WERI-Rb-1 (cell line): Measurements from ENCODE around the gene CCL4.
A peak's percentile ranks its signal among the peaks of the same experiment; 100 is the strongest.
"Not testable (repeated sequence)": the region's sequence is repeated elsewhere in the genome, so short reads cannot be mapped to it uniquely, and the experiment has no call there.

Experiments used
- DNase-seq: peaks from one replicate; pipeline ENCODE4 v3.0.0-alpha.2; 2020
- H3K27ac ChIP-seq: fragments of 250-450 bp; sonication (Bioruptor Pico); 2 replicates; pipeline ENCODE4 v1.5.1; 2020; ENCODE audit warnings: mild to moderate bottlenecking, moderate library complexity
- H3K27me3 ChIP-seq: fragments of 250-450 bp; sonication (Bioruptor Pico); 2 replicates; pipeline ENCODE4 v1.5.1; 2021; ENCODE audit warnings: mild to moderate bottlenecking, low read depth, moderate library complexity; ENCODE audit not compliant: insufficient read depth, severe bottlenecking
- H3K36me3 ChIP-seq: fragments of 250-450 bp; sonication (Bioruptor Pico); 2 replicates; pipeline ENCODE4 v1.5.1; 2020; ENCODE audit warnings: mild to moderate bottlenecking, moderate library complexity
- H3K4me3 ChIP-seq: 2 replicates; pipeline ENCODE4 v1.5.1; 2011; ENCODE audit warnings: low read depth, mild to moderate bottlenecking, control low read depth, low read length
- H3K9me3 ChIP-seq: fragments of 250-450 bp; sonication (Bioruptor Pico); 2 replicates; pipeline ENCODE4 v1.5.1; 2021; ENCODE audit warnings: mild to moderate bottlenecking, moderate library complexity; ENCODE audit not compliant: severe bottlenecking
- TF ChIP-seq, protein P1 (sequence below): IDR thresholded peaks from 2 replicates; pipeline ENCODE4 v1.5.1; 2011; ENCODE audit warnings: low read depth, mild to moderate bottlenecking, control low read depth, inconsistent platforms, low read length

CCL4 gene

DNA sequence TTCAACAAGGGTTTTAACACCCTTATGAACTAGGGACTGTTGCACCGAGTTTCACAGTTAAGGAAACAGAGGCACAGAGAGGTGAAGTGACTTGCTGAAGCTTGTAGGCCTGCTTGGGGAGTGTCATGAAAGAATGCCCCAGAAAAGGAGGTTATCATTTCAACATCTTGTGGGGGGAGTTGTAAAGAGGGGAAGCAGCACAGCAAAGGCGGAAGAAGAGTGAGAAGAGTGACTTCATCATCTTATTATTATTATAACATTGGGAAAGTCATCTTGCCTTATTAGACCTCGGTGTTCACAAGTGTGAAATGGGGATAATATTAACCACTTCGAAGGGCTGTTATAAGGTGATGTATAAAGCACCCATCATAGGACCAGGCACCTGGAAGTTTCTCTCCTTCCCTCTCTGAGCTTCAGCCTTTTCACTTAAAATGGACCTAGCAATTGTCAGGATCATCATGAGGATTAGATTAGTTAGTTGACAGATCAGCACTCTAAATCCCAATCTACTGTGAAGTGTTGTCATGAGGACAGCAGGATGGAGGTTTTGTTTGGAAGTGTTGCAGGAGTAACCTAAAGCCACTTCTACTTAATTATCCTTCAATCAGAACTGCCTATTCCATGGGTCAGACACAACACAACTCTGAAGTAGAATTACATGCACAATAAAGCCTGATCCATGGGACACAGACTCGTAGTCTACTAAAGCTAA is 2.3 kb downstream of the CCL4 start:
- H3K27ac ChIP-seq: no peak overlapping the region
- TF ChIP-seq, protein P1, sequence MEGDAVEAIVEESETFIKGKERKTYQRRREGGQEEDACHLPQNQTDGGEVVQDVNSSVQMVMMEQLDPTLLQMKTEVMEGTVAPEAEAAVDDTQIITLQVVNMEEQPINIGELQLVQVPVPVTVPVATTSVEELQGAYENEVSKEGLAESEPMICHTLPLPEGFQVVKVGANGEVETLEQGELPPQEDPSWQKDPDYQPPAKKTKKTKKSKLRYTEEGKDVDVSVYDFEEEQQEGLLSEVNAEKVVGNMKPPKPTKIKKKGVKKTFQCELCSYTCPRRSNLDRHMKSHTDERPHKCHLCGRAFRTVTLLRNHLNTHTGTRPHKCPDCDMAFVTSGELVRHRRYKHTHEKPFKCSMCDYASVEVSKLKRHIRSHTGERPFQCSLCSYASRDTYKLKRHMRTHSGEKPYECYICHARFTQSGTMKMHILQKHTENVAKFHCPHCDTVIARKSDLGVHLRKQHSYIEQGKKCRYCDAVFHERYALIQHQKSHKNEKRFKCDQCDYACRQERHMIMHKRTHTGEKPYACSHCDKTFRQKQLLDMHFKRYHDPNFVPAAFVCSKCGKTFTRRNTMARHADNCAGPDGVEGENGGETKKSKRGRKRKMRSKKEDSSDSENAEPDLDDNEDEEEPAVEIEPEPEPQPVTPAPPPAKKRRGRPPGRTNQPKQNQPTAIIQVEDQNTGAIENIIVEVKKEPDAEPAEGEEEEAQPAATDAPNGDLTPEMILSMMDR: no peak
- H3K36me3 ChIP-seq: no peaks in the 10 kb centered on the region
- no peak overlapping the region for H3K4me3 ChIP-seq
- DNase-seq: peak; percentile 34
- H3K27me3 ChIP-seq: no peaks in the 10 kb centered on the region
- no peaks in the 10 kb centered on the region for H3K9me3 ChIP-seq

GRCh38 chr17:36106493-36106835 is 2.8 kb downstream of the CCL4 start:
- no peaks in the 10 kb centered on the region for H3K36me3 ChIP-seq
- H3K9me3 ChIP-seq: no peaks in the 10 kb centered on the region
- H3K4me3 ChIP-seq: no peak overlapping the region
- H3K27ac ChIP-seq: no peak overlapping the region
- no peaks in the 10 kb centered on the region for H3K27me3 ChIP-seq
- no peak for DNase-seq
- TF ChIP-seq, protein P1: no peak

DNA sequence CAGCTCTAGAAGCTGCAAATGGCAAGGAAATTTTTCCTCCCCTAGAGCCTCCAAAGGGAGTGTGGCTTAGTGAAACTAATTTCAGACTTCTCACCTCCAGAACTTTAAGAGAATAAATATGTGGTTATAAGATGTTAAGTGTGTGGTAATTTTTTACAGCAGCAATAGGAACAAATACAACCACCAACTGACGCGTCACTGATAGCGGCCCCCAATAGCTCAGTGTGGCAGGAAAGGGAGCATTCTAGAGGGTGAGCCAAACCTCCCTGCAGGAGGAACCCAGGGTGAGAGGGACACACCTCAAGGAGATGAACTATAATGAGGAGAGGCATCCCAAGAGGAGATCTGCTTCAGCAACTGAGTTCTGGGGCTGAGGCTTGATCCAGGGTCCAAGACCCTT is 4.0 kb downstream of the CCL4 start:
- TF ChIP-seq, protein P1: no peak

GRCh38 chr17:36108265-36108664 is 4.6 kb downstream of the CCL4 start:
- not testable (repeated sequence) for H3K36me3 ChIP-seq, H3K9me3 ChIP-seq, H3K27ac ChIP-seq, DNase-seq, H3K4me3 ChIP-seq, H3K27me3 ChIP-seq

More for the DNA sequence above, 4.0 kb downstream of the CCL4 start:
- no peaks in the 10 kb centered on the region for H3K36me3 ChIP-seq
- no peaks in the 10 kb centered on the region for H3K27me3 ChIP-seq
- no peaks in the 10 kb centered on the region for H3K9me3 ChIP-seq
- no peak for DNase-seq
- no peak overlapping the region for H3K4me3 ChIP-seq
- no peak overlapping the region for H3K27ac ChIP-seq

DNA sequence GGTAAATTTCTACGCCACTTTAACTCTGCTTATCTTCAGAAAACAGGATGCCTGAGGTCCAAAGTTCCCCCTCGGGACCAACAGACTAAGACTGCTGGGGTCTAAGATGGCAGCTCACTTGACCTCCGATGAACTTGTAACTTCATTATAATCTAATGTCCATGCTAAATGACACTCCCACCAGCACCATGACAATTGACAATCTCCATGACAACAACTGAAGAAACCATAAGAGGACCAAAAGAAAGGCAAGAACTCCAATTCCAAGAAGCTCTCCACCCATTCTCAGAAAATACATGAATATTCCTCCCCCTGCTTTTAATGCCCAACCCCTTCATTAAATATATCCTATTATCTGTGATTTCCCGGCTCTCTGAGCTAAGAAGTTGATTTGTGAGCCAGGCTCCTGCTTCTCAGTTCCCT is 7.5 kb downstream of the CCL4 start:
- no peak overlapping the region for H3K4me3 ChIP-seq
- no peaks in the 10 kb centered on the region for H3K9me3 ChIP-seq
- H3K27ac ChIP-seq: no peak overlapping the region
- no peaks in the 10 kb centered on the region for H3K36me3 ChIP-seq
- no peaks in the 10 kb centered on the region for H3K27me3 ChIP-seq
- no peak for DNase-seq
- TF ChIP-seq, protein P1: no peak

- Histone ChIP-seq H3K9me3 (no peaks in the 10 kb centered on the region), H3K27ac (no peak overlapping the region), H3K27me3 (no peaks in the 10 kb centered on the region), H3K4me3 (no peak overlapping the region), H3K36me3 (no peaks in the 10 kb centered on the region)
- DNase-seq: no peak
- TF ChIP-seq, protein P1: no peak
Observed at GRCh38 chr17:36112572-36112971, 8.9 kb downstream of the CCL4 start.

GRCh38 chr17:36113131-36113530 is 9.5 kb downstream of the CCL4 start:
- H3K9me3 ChIP-seq, H3K27ac ChIP-seq, H3K27me3 ChIP-seq: not testable (repeated sequence)

DNA sequence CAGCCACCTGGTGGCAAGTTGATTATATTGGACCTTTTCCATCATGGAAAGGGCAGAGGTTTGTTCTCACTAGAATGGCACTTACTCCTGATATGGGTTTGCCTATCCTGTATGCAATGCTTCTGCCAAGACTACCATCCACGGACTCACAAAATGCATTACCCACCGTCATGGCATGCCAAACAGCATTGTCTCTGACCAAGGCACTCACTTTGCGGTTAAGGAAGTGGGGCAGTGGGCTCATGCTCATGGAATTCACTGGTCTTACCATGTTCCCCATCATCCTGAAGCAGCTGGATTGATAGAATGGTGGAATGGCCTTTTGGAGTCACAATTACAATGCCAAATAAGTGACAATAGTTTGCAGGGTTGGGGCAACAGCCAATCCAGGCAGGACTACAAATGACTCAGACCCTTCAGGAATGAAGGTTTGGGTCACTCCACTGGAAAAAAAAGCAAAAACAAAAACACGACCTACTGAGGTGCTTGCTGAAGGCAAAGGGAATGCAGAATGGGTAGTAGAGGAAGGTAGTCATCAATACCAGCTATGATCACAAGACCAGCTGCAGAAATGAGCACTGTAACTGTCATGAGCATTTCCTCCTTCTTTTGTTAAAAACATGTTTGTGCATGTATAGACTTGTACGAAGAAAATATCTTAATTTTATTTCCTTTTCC is 11.5 kb downstream of the CCL4 start:
- H3K4me3 ChIP-seq, H3K36me3 ChIP-seq, H3K27ac ChIP-seq, DNase-seq, H3K9me3 ChIP-seq, H3K27me3 ChIP-seq: not testable (repeated sequence)

More at GRCh38 chr17:36113131-36113530, 9.5 kb downstream of the CCL4 start:
- peak; percentile 21 for DNase-seq
- H3K4me3 ChIP-seq, H3K36me3 ChIP-seq: not testable (repeated sequence)

DNA sequence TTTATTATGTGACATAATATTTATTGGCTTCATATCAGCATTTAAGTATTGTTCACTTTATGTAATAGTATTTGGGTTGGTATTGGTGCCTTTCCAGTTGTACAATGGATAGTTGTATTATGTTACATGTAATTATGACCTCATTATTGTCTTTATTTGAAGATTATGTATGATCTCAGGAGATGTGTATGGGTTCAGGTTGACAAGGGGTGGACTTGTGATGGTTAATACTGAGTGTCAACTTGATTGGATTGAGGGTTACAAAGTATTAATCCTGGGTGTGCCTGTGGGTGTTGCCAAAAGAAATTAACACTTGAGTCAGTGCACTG is 12.0 kb downstream of the CCL4 start:
- not testable (repeated sequence) for H3K36me3 ChIP-seq, H3K27ac ChIP-seq, H3K9me3 ChIP-seq, H3K27me3 ChIP-seq, H3K4me3 ChIP-seq
- peak; percentile 31 for DNase-seq
